ENCODE data around the gene CGRRF1. TPM values are rescaled to one million over a fixed set of nuclear protein-coding genes. Genes with fewer than 3 reads are reported as not detected.

The CGRRF1 gene
- polyA plus RNA-seq, 1 of the 3 experiments (the other 2 are of a cell fraction): 6.4 TPM

GRCh38 chr14:54503486-54503885 is 6.2 kb upstream of the CGRRF1 start:
- Histone ChIP-seq H3K36me3 (replicated peaks in 1 of 2; ENCODE audit: control insufficient read depth in 1 of 2, insufficient read depth in 2 of 2, low read length in 1 of 2) (no peaks in the 10 kb centered on the region), H4K20me1 (ENCODE audit: insufficient read depth) (no peaks in the 10 kb centered on the region), H3K9me2 (no peaks in the 10 kb centered on the region), H3K4me2 (no peak overlapping the region), H3K9me3 (no peaks in the 10 kb centered on the region), H3K4me3 (ENCODE audit: low read depth in 2 of 2, low read length in 1 of 2) (no peak overlapping the region), H3K27ac (ENCODE audit: low read depth in 2 of 2, low read length in 1 of 2) (no peak overlapping the region), H2AFZ (ENCODE audit: low read depth) (peak overlapping the region; percentile 74; the same call in 1 of the 2 replicates), H3K4me1 (ENCODE audit: control insufficient read depth in 1 of 2, insufficient read depth in 2 of 2, low read depth in 1 of 2, low read length in 1 of 2) (no peaks in the 10 kb centered on the region; a peak in 1 of 4 replicates), H3K27me3 (ENCODE audit: insufficient read depth) (no peaks in the 10 kb centered on the region), H3K79me2 (ENCODE audit: insufficient read depth) (no peaks in the 10 kb centered on the region), H3F3A (replicated peaks; ENCODE audit: insufficient read depth) (no peaks in the 10 kb centered on the region), H3K9ac (no peak overlapping the region)
- ChIA-PET CTCF (interaction anchor here (0.9 kb wide), 1 partner anchor 491 kb away, joined by 3 read pairs; no protein-coding TSS in a partner anchor), POLR2A (no interaction called here)
- WGBS (ENCODE audit: low lambda C conversion rate): 85% methylated on average over 3 of the region's 3 CpGs
- no peak for DNase-seq
- TF ChIP-seq ELF1 (IDR thresholded peaks at IDR 0.05): 0 out of 2 replicates have a peak, but pooled peaks have one; percentile 14
- no peak for TF ChIP-seq POLR2AphosphoS5 (IDR thresholded peaks at IDR 0.05; ENCODE audit: low read depth, low read length)
- TF ChIP-seq CTCF (IDR thresholded peaks at IDR 0.05): peak; percentile 55
- peak; percentile 50 for TF ChIP-seq RAD21 (IDR thresholded peaks at IDR 0.05; ENCODE audit: low read length)
- no peak for TF ChIP-seq GATA2 (CRISPR knock-in tag; IDR thresholded peaks at IDR 0.05)

DNA sequence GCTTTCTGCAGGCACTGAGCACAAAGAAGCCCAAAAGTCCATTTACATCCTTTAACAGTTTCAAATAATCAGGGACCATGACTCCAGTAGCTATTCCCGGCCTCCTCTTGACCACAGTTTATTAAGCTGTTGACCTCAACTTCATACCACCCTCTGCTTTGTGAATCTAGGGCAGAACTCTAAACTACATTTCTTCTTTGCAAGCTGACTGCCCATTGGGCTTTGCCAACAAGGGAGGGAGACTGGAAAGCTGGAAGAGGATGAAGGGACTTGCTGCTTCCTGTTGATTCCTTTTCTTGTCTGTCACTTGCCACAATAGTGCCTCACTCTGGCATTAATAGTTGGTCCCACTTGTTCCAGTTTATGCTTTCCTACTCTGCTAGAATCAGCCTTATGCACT is 2.7 kb downstream of the CGRRF1 start:
- Histone ChIP-seq H3K36me3 (replicated peaks in 1 of 2; ENCODE audit: control insufficient read depth in 1 of 2, insufficient read depth in 2 of 2, low read length in 1 of 2) (peaks cover 12 to 29% of the 10 kb centered on the region in 2 experiments), H3K4me3 (ENCODE audit: low read depth in 2 of 2, low read length in 1 of 2) (no peak overlapping the region), H3K4me1 (ENCODE audit: control insufficient read depth in 1 of 2, insufficient read depth in 2 of 2, low read depth in 1 of 2, low read length in 1 of 2) (peaks cover 7 to 9% of the 10 kb centered on the region in 2 experiments; a peak in 3 of 4 replicates), H2AFZ (ENCODE audit: low read depth) (no peak overlapping the region), H3K9me2 (no peaks in the 10 kb centered on the region), H3F3A (replicated peaks; ENCODE audit: insufficient read depth) (no peaks in the 10 kb centered on the region), H3K27me3 (ENCODE audit: insufficient read depth) (no peaks in the 10 kb centered on the region), H3K9ac (no peak overlapping the region), H3K4me2 (no peak overlapping the region), H3K9me3 (peaks cover 12% of the 10 kb centered on the region), H3K27ac (ENCODE audit: low read depth in 2 of 2, low read length in 1 of 2) (no peak overlapping the region), H4K20me1 (ENCODE audit: insufficient read depth) (no peaks in the 10 kb centered on the region), H3K79me2 (ENCODE audit: insufficient read depth) (peaks cover 76% of the 10 kb centered on the region)
- ChIA-PET CTCF (interaction anchor here (0.9 to 1.6 kb wide), 4 partner anchors 9 to 261 kb away, joined by 3 to 6 read pairs (median 4); no protein-coding TSS in a partner anchor), POLR2A (no interaction called here)
- WGBS (ENCODE audit: low lambda C conversion rate): 100% methylated on average over 1 of the region's 1 CpG
- TF ChIP-seq NFIC (IDR thresholded peaks at IDR 0.05; ENCODE audit: borderline replicate concordance) (no peak), RXRA (IDR thresholded peaks at IDR 0.05; ENCODE audit: borderline replicate concordance, low read depth) (no peak), EP300 (IDR thresholded peaks at IDR 0.05; ENCODE audit: borderline replicate concordance in 1 of 2, low read depth in 1 of 2, low read length in 1 of 2) (no peak), FOXM1 (IDR thresholded peaks at IDR 0.05; ENCODE audit: low read depth) (no peak), TCF12 (IDR thresholded peaks at IDR 0.05) (no peak)
- DNase-seq: no peak

DNA sequence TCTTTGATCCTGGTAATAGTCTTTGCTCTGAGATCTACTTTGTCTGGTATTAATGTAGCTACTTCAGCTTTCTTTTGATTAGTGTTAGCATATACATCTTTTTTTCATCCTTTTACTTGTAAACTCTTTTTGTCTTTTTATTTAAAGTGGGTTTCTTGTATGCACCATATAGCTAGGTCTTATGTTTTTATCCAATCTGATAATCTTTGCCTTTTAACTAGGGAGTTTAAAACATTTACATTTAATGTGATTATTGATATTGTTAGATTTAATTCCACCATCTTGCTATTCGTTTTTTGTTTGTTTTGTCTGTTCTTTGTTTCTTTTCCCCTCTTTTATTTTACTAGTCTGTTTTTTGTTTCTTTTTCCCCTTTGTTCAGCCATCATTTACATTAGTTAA is 6.0 kb downstream of the CGRRF1 start:
- CTCF ChIA-PET: interaction anchor here (2.0 kb wide), 1 partner anchor 257 kb away, joined by 7 read pairs; no protein-coding TSS in a partner anchor
- peaks cover 12% of the 10 kb centered on the region for H3K9me3 ChIP-seq
- no peak overlapping the region for H3K9ac ChIP-seq
- peaks cover 100% of the 10 kb centered on the region for H3K79me2 ChIP-seq (ENCODE audit: insufficient read depth)
- H2AFZ ChIP-seq (ENCODE audit: low read depth): no peak overlapping the region
- H3K4me1 ChIP-seq (ENCODE audit: control insufficient read depth in 1 of 2, insufficient read depth in 2 of 2, low read depth in 1 of 2, low read length in 1 of 2): peaks cover 4 to 9% of the 10 kb centered on the region in 2 experiments; a peak in 3 of 4 replicates
- H4K20me1 ChIP-seq (ENCODE audit: insufficient read depth): no peaks in the 10 kb centered on the region
- no peak overlapping the region for H3K27ac ChIP-seq (ENCODE audit: low read depth in 2 of 2, low read length in 1 of 2)
- no peak overlapping the region for H3K4me2 ChIP-seq
- no peak overlapping the region for H3K4me3 ChIP-seq (ENCODE audit: low read depth in 2 of 2, low read length in 1 of 2)
- H3K36me3 ChIP-seq (replicated peaks in 1 of 2; ENCODE audit: control insufficient read depth in 1 of 2, insufficient read depth in 2 of 2, low read length in 1 of 2): peaks cover 12 to 36% of the 10 kb centered on the region in 2 experiments
- DNase-seq: no peak
- no peaks in the 10 kb centered on the region for H3K9me2 ChIP-seq
- 21% methylated on average over 1 of the region's 1 CpG for WGBS (ENCODE audit: low lambda C conversion rate)
- H3F3A ChIP-seq (replicated peaks; ENCODE audit: insufficient read depth): no peaks in the 10 kb centered on the region
- POLR2A ChIA-PET: no interaction called here
- H3K27me3 ChIP-seq (ENCODE audit: insufficient read depth): no peaks in the 10 kb centered on the region
- TF ChIP-seq TCF12 (IDR thresholded peaks at IDR 0.05): no peak
- TF ChIP-seq RAD21 (IDR thresholded peaks at IDR 0.05; ENCODE audit: low read length): no peak
- no peak for TF ChIP-seq GABPA (IDR thresholded peaks at IDR 0.05; ENCODE audit: low read depth)
- no peak for TF ChIP-seq TAF1 (IDR thresholded peaks at IDR 0.05; ENCODE audit: borderline replicate concordance, low read depth, low read length)
- no peak for TF ChIP-seq SMC3 (IDR thresholded peaks at IDR 0.05; ENCODE audit: low read depth, low read length)
- no peak for TF ChIP-seq GATA2 (CRISPR knock-in tag; IDR thresholded peaks at IDR 0.05)
- TF ChIP-seq, protein P1, sequence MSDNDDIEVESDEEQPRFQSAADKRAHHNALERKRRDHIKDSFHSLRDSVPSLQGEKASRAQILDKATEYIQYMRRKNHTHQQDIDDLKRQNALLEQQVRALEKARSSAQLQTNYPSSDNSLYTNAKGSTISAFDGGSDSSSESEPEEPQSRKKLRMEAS (IDR thresholded peaks at IDR 0.05; ENCODE audit: low read depth): no peak
- no peak for TF ChIP-seq JUND (IDR thresholded peaks at IDR 0.05)
- no peak for TF ChIP-seq FOXJ3 (CRISPR knock-in tag; IDR thresholded peaks at IDR 0.05)
- TF ChIP-seq RXRA (IDR thresholded peaks at IDR 0.05; ENCODE audit: borderline replicate concordance, low read depth): no peak
- TF ChIP-seq, protein P2, sequence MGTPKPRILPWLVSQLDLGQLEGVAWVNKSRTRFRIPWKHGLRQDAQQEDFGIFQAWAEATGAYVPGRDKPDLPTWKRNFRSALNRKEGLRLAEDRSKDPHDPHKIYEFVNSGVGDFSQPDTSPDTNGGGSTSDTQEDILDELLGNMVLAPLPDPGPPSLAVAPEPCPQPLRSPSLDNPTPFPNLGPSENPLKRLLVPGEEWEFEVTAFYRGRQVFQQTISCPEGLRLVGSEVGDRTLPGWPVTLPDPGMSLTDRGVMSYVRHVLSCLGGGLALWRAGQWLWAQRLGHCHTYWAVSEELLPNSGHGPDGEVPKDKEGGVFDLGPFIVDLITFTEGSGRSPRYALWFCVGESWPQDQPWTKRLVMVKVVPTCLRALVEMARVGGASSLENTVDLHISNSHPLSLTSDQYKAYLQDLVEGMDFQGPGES (IDR thresholded peaks at IDR 0.05; ENCODE audit: low read depth, low read length): no peak
- no peak for TF ChIP-seq POLR2AphosphoS5 (IDR thresholded peaks at IDR 0.05; ENCODE audit: low read depth, low read length)
- TF ChIP-seq SIN3A (IDR thresholded peaks at IDR 0.05; ENCODE audit: borderline replicate concordance, low read depth, low read length): no peak
- no peak for TF ChIP-seq CHD2 (IDR thresholded peaks at IDR 0.05; ENCODE audit: low read length, partially characterized antibody)
